Gastrocnemius medialis (tissue), 4 donors: ENCODE data around the gene RHOU.

Experiments used
- CTCF ChIP-seq, 5 experiments: fragments of 450-650 bp in 3 of 5; fragments of 200-600 bp in 2 of 5; sonication (generic) in 2 of 5; IDR thresholded peaks in 4 of 5; conservative IDR thresholded peaks in 1 of 5; 1 replicate in 4 of 5; 2 replicates in 1 of 5; pipeline ENCODE4 v1.5.1; 2016 to 2019; ENCODE audit warnings: antibody characterized with exemption in 5 of 5, mild to moderate bottlenecking in 3 of 5, moderate library complexity in 3 of 5
- POLR2A ChIP-seq, 2 donors: fragments of 450-650 bp; IDR thresholded peaks; one replicate each; pipeline ENCODE4 v1.6.1; 2017; ENCODE audit warnings: antibody characterized with exemption in 2 of 2, mild to moderate bottlenecking in 2 of 2, moderate library complexity in 2 of 2

GRCh38 chr1:228778466-228778865 is 43.2 kb downstream of the RHOU start:
- TF ChIP-seq POLR2A (IDR thresholded peaks at IDR 0.05) (no peak), CTCF (IDR thresholded peaks at IDR 0.05 in 4 of 5, conservative IDR thresholded peaks at IDR 0.05 in 1 of 5) (no peak)
